ENCODE results near the gene KRT77.

Gene KRT77

GRCh38 chr12:52702338-52702737, 986 bp downstream of the KRT77 start:
- Histone ChIP-seq H3K4me1 (ENCODE audit: control insufficient read depth, insufficient read depth, low read length) (peaks cover 15% of the 10 kb centered on the region), H3K36me3 (ENCODE audit: control insufficient read depth, insufficient read depth, low read length, severe bottlenecking) (no peaks in the 10 kb centered on the region), H3K4me3 (ENCODE audit: low read length) (no peak overlapping the region), H3K9me3 (ENCODE audit: control insufficient read depth, low read length) (no peaks in the 10 kb centered on the region), H3K9ac (ENCODE audit: low read length) (no peak overlapping the region), H3K27me3 (replicated peaks; ENCODE audit: control insufficient read depth, insufficient read depth, low read length) (peaks cover 68% of the 10 kb centered on the region)
- no peak for DNase-seq (ENCODE audit: low read depth)

- H3K36me3 ChIP-seq (ENCODE audit: control insufficient read depth, insufficient read depth, low read length, severe bottlenecking), result no peaks in the 10 kb centered on the region
- H3K9me3 ChIP-seq (ENCODE audit: control insufficient read depth, low read length), result no peaks in the 10 kb centered on the region
- no peak overlapping the region for H3K9ac ChIP-seq (ENCODE audit: low read length)
- peaks cover 15% of the 10 kb centered on the region for H3K4me1 ChIP-seq (ENCODE audit: control insufficient read depth, insufficient read depth, low read length)
- peaks cover 69% of the 10 kb centered on the region for H3K27me3 ChIP-seq (replicated peaks; ENCODE audit: control insufficient read depth, insufficient read depth, low read length)
- H3K4me3 ChIP-seq (ENCODE audit: low read length), result no peak overlapping the region
- no peak for DNase-seq (ENCODE audit: low read depth)
These were observed 2.0 kb downstream of the KRT77 start for GRCh38 chr12:52701281-52701680.

GRCh38 chr12:52699960-52700359, 3.4 kb downstream of the KRT77 start:
- peaks cover 15% of the 10 kb centered on the region for H3K4me1 ChIP-seq (ENCODE audit: control insufficient read depth, insufficient read depth, low read length)
- peaks cover 71% of the 10 kb centered on the region for H3K27me3 ChIP-seq (replicated peaks; ENCODE audit: control insufficient read depth, insufficient read depth, low read length)

GRCh38 chr12:52699373-52699772, 4.0 kb downstream of the KRT77 start:
- Histone ChIP-seq H3K9me3 (ENCODE audit: control insufficient read depth, low read length) (no peaks in the 10 kb centered on the region), H3K4me1 (ENCODE audit: control insufficient read depth, insufficient read depth, low read length) (peaks cover 15% of the 10 kb centered on the region), H3K36me3 (ENCODE audit: control insufficient read depth, insufficient read depth, low read length, severe bottlenecking) (no peaks in the 10 kb centered on the region), H3K27me3 (replicated peaks; ENCODE audit: control insufficient read depth, insufficient read depth, low read length) (peaks cover 77% of the 10 kb centered on the region), H3K4me3 (ENCODE audit: low read length) (no peak overlapping the region), H3K9ac (ENCODE audit: low read length) (no peak overlapping the region)
- no peak for DNase-seq (ENCODE audit: low read depth)

More at GRCh38 chr12:52699960-52700359, 3.4 kb downstream of the KRT77 start:
- no peak overlapping the region for H3K9ac ChIP-seq (ENCODE audit: low read length)
- no peaks in the 10 kb centered on the region for H3K36me3 ChIP-seq (ENCODE audit: control insufficient read depth, insufficient read depth, low read length, severe bottlenecking)
- H3K4me3 ChIP-seq (ENCODE audit: low read length), result no peak overlapping the region
- no peak for DNase-seq (ENCODE audit: low read depth)
- no peaks in the 10 kb centered on the region for H3K9me3 ChIP-seq (ENCODE audit: control insufficient read depth, low read length)

GRCh38 chr12:52698651-52699340, 4.5 kb downstream of the KRT77 start:
- no peak for DNase-seq (ENCODE audit: low read depth)
- H3K4me3 ChIP-seq (ENCODE audit: low read length), result no peak overlapping the region
- H3K36me3 ChIP-seq (ENCODE audit: control insufficient read depth, insufficient read depth, low read length, severe bottlenecking), result no peaks in the 10 kb centered on the region
- H3K9ac ChIP-seq (ENCODE audit: low read length), result no peak overlapping the region
- H3K4me1 ChIP-seq (ENCODE audit: control insufficient read depth, insufficient read depth, low read length), result peaks cover 15% of the 10 kb centered on the region
- no peaks in the 10 kb centered on the region for H3K9me3 ChIP-seq (ENCODE audit: control insufficient read depth, low read length)
- peaks cover 78% of the 10 kb centered on the region for H3K27me3 ChIP-seq (replicated peaks; ENCODE audit: control insufficient read depth, insufficient read depth, low read length)

- no peak for DNase-seq (ENCODE audit: low read depth)
- H3K4me3 ChIP-seq (ENCODE audit: low read length), result no peak overlapping the region
- H3K9me3 ChIP-seq (ENCODE audit: control insufficient read depth, low read length), result no peaks in the 10 kb centered on the region
- H3K27me3 ChIP-seq (replicated peaks; ENCODE audit: control insufficient read depth, insufficient read depth, low read length), result peaks cover 75% of the 10 kb centered on the region
- no peaks in the 10 kb centered on the region for H3K36me3 ChIP-seq (ENCODE audit: control insufficient read depth, insufficient read depth, low read length, severe bottlenecking)
- no peak overlapping the region for H3K9ac ChIP-seq (ENCODE audit: low read length)
- peaks cover 18% of the 10 kb centered on the region for H3K4me1 ChIP-seq (ENCODE audit: control insufficient read depth, insufficient read depth, low read length)
These were observed 6.2 kb downstream of the KRT77 start for GRCh38 chr12:52697058-52697582.

- DNase-seq (ENCODE audit: low read depth), result no peak
- Histone ChIP-seq H3K9ac (ENCODE audit: low read length) (no peak overlapping the region), H3K4me1 (ENCODE audit: control insufficient read depth, insufficient read depth, low read length) (peaks cover 18% of the 10 kb centered on the region), H3K4me3 (ENCODE audit: low read length) (no peak overlapping the region), H3K9me3 (ENCODE audit: control insufficient read depth, low read length) (no peaks in the 10 kb centered on the region), H3K27me3 (replicated peaks; ENCODE audit: control insufficient read depth, insufficient read depth, low read length) (peaks cover 75% of the 10 kb centered on the region), H3K36me3 (ENCODE audit: control insufficient read depth, insufficient read depth, low read length, severe bottlenecking) (no peaks in the 10 kb centered on the region)
These were observed 6.7 kb downstream of the KRT77 start for GRCh38 chr12:52696588-52696987.

- H3K4me3 ChIP-seq (ENCODE audit: low read length), result no peak overlapping the region
- H3K4me1 ChIP-seq (ENCODE audit: control insufficient read depth, insufficient read depth, low read length), result peaks cover 11% of the 10 kb centered on the region
- no peak overlapping the region for H3K9ac ChIP-seq (ENCODE audit: low read length)
- no peak for DNase-seq (ENCODE audit: low read depth)
- no peaks in the 10 kb centered on the region for H3K9me3 ChIP-seq (ENCODE audit: control insufficient read depth, low read length)
- H3K36me3 ChIP-seq (ENCODE audit: control insufficient read depth, insufficient read depth, low read length, severe bottlenecking), result no peaks in the 10 kb centered on the region
- H3K27me3 ChIP-seq (replicated peaks; ENCODE audit: control insufficient read depth, insufficient read depth, low read length), result peaks cover 74% of the 10 kb centered on the region
These were observed 8.3 kb downstream of the KRT77 start for GRCh38 chr12:52695039-52695438.

- H3K9ac ChIP-seq (ENCODE audit: low read length), result no peak overlapping the region
- no peaks in the 10 kb centered on the region for H3K9me3 ChIP-seq (ENCODE audit: control insufficient read depth, low read length)
- H3K27me3 ChIP-seq (replicated peaks; ENCODE audit: control insufficient read depth, insufficient read depth, low read length), result peaks cover 75% of the 10 kb centered on the region
- DNase-seq (ENCODE audit: low read depth), result no peak
- peaks cover 4% of the 10 kb centered on the region for H3K4me1 ChIP-seq (ENCODE audit: control insufficient read depth, insufficient read depth, low read length)
- H3K4me3 ChIP-seq (ENCODE audit: low read length), result no peak overlapping the region
- no peaks in the 10 kb centered on the region for H3K36me3 ChIP-seq (ENCODE audit: control insufficient read depth, insufficient read depth, low read length, severe bottlenecking)
These were observed 9.2 kb downstream of the KRT77 start for GRCh38 chr12:52694151-52694550.

- H3K27me3 ChIP-seq (replicated peaks; ENCODE audit: control insufficient read depth, insufficient read depth, low read length), result peaks cover 73% of the 10 kb centered on the region
These were observed 10.1 kb downstream of the KRT77 start for GRCh38 chr12:52693261-52693660.

GRCh38 chr12:52692254-52692653, 11.1 kb downstream of the KRT77 start:
- H3K27me3 ChIP-seq (replicated peaks; ENCODE audit: control insufficient read depth, insufficient read depth, low read length), result peaks cover 76% of the 10 kb centered on the region
- H3K4me1 ChIP-seq (ENCODE audit: control insufficient read depth, insufficient read depth, low read length), result peaks cover 3% of the 10 kb centered on the region
- H3K36me3 ChIP-seq (ENCODE audit: control insufficient read depth, insufficient read depth, low read length, severe bottlenecking), result no peaks in the 10 kb centered on the region
- DNase-seq (ENCODE audit: low read depth), result no peak
- H3K9ac ChIP-seq (ENCODE audit: low read length), result no peak overlapping the region
- no peak overlapping the region for H3K4me3 ChIP-seq (ENCODE audit: low read length)
- H3K9me3 ChIP-seq (ENCODE audit: control insufficient read depth, low read length), result no peaks in the 10 kb centered on the region

More at GRCh38 chr12:52693261-52693660, 10.1 kb downstream of the KRT77 start:
- Histone ChIP-seq H3K36me3 (ENCODE audit: control insufficient read depth, insufficient read depth, low read length, severe bottlenecking) (no peaks in the 10 kb centered on the region), H3K4me3 (ENCODE audit: low read length) (no peak overlapping the region), H3K9ac (ENCODE audit: low read length) (no peak overlapping the region), H3K4me1 (ENCODE audit: control insufficient read depth, insufficient read depth, low read length) (peaks cover 3% of the 10 kb centered on the region), H3K9me3 (ENCODE audit: control insufficient read depth, low read length) (no peaks in the 10 kb centered on the region)
- DNase-seq (ENCODE audit: low read depth), result no peak

- no peak for DNase-seq (ENCODE audit: low read depth)
- peaks cover 75% of the 10 kb centered on the region for H3K27me3 ChIP-seq (replicated peaks; ENCODE audit: control insufficient read depth, insufficient read depth, low read length)
- H3K36me3 ChIP-seq (ENCODE audit: control insufficient read depth, insufficient read depth, low read length, severe bottlenecking), result no peaks in the 10 kb centered on the region
- no peak overlapping the region for H3K9ac ChIP-seq (ENCODE audit: low read length)
- H3K4me1 ChIP-seq (ENCODE audit: control insufficient read depth, insufficient read depth, low read length), result peaks cover 3% of the 10 kb centered on the region
- no peaks in the 10 kb centered on the region for H3K9me3 ChIP-seq (ENCODE audit: control insufficient read depth, low read length)
- no peak overlapping the region for H3K4me3 ChIP-seq (ENCODE audit: low read length)
These were observed 11.5 kb downstream of the KRT77 start for GRCh38 chr12:52691841-52692150.

All from adipocyte (in vitro differentiated cells).